Esophagus squamous epithelium (tissue), 4 donors: ENCODE data around the gene ZNF679.

ENCODE experiments used
- POLR2A ChIP-seq, 4 donors: fragments of 450-650 bp; IDR thresholded peaks; one replicate each; pipeline ENCODE4 v1.6.1; 2017; ENCODE audit warnings: antibody characterized with exemption in 4 of 4, mild to moderate bottlenecking in 4 of 4, moderate library complexity in 3 of 4
- TF ChIP-seq, protein P1 (sequence below), 6 experiments: fragments of 450-650 bp in 4 of 6; fragments of 200-600 bp in 2 of 6; sonication (generic) in 2 of 6; IDR thresholded peaks; one replicate each; pipeline ENCODE4 v1.5.1; 2016 to 2019; ENCODE audit warnings: antibody characterized with exemption in 6 of 6, mild to moderate bottlenecking in 4 of 6, moderate library complexity in 4 of 6

DNA sequence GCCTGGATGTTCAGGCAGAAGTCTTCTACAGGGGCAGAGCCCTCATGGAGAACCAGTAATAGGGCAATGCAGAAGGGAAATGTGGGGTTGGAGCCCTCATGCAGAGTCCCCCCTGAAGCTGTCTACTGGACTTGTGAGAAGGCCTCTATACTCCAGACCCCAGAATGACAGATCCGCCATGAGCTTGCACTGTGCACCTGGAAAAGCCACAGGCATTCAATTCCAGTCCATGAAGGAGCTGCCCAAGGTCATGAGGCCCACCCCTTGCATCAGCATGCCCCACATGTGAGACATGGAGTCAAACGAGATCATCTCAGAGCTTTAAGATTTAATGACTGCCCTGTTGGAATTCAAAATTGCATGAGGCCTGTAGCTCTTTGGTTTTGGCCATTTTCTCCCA, 4.9 kb upstream of the ZNF679 start:
- TF ChIP-seq, protein P1, sequence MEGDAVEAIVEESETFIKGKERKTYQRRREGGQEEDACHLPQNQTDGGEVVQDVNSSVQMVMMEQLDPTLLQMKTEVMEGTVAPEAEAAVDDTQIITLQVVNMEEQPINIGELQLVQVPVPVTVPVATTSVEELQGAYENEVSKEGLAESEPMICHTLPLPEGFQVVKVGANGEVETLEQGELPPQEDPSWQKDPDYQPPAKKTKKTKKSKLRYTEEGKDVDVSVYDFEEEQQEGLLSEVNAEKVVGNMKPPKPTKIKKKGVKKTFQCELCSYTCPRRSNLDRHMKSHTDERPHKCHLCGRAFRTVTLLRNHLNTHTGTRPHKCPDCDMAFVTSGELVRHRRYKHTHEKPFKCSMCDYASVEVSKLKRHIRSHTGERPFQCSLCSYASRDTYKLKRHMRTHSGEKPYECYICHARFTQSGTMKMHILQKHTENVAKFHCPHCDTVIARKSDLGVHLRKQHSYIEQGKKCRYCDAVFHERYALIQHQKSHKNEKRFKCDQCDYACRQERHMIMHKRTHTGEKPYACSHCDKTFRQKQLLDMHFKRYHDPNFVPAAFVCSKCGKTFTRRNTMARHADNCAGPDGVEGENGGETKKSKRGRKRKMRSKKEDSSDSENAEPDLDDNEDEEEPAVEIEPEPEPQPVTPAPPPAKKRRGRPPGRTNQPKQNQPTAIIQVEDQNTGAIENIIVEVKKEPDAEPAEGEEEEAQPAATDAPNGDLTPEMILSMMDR (IDR thresholded peaks at IDR 0.05) = no peak
- TF ChIP-seq POLR2A (IDR thresholded peaks at IDR 0.05) = no peak
